Measurements from ENCODE around the gene G3BP2.

The G3BP2 gene

GRCh38 chr4:75653845-75654503 is 19.2 kb downstream of the G3BP2 start:
- H3K27me3 ChIP-seq (replicated peaks; ENCODE audit: insufficient read depth, low read length): no peaks in the 10 kb centered on the region
- no peaks in the 10 kb centered on the region for H4K20me1 ChIP-seq (ENCODE audit: insufficient read depth, low read length)
- no peak overlapping the region for H3K4me3 ChIP-seq (ENCODE audit: low read length)
- H3K9me2 ChIP-seq (replicated peaks; ENCODE audit: insufficient read depth, low read length): no peaks in the 10 kb centered on the region
- peak; percentile 31 for TF ChIP-seq CTCF (IDR thresholded peaks at IDR 0.05; ENCODE audit: low read length)
- TF ChIP-seq EZH2 (optimal IDR thresholded peaks at IDR 0.05; ENCODE audit: low read depth, low read length): no peak
- H2AFZ ChIP-seq (ENCODE audit: low read length): no peak overlapping the region
- H3K4me2 ChIP-seq (ENCODE audit: low read depth, low read length): no peak overlapping the region
- peaks cover 84% of the 10 kb centered on the region for H3K79me2 ChIP-seq (ENCODE audit: low read length)
- H3K9me3 ChIP-seq (replicated peaks; ENCODE audit: insufficient read depth, low read length): no peaks in the 10 kb centered on the region
- H3F3A ChIP-seq (ENCODE audit: insufficient read depth, low read length): peaks cover 5% of the 10 kb centered on the region; the same call in 1 of the 2 replicates
- no peak overlapping the region for H3K27ac ChIP-seq (ENCODE audit: low read length)
- no peak overlapping the region for H3K9ac ChIP-seq (ENCODE audit: low read length)
- H3K36me3 ChIP-seq (replicated peaks; ENCODE audit: insufficient read depth, low read length): peaks cover 15% of the 10 kb centered on the region
- peaks cover 21% of the 10 kb centered on the region for H3K4me1 ChIP-seq (ENCODE audit: low read length)
- no peak for DNase-seq

GRCh38 chr4:75644095-75644494 is 29.1 kb downstream of the G3BP2 start:
- Histone ChIP-seq H3K4me2 (ENCODE audit: low read depth, low read length) (no peak overlapping the region), H3K27ac (ENCODE audit: low read length) (no peak overlapping the region), H3K36me3 (replicated peaks; ENCODE audit: insufficient read depth, low read length) (peaks cover 18% of the 10 kb centered on the region), H3K27me3 (replicated peaks; ENCODE audit: insufficient read depth, low read length) (no peaks in the 10 kb centered on the region), H4K20me1 (ENCODE audit: insufficient read depth, low read length) (0 out of 2 replicates have a peak, but pooled peaks cover 4% of the 10 kb centered on the region), H3K9me2 (replicated peaks; ENCODE audit: insufficient read depth, low read length) (no peaks in the 10 kb centered on the region), H3K79me2 (ENCODE audit: low read length) (0 out of 2 replicates have a peak, but pooled peaks cover 8% of the 10 kb centered on the region), H3F3A (ENCODE audit: insufficient read depth, low read length) (no peaks in the 10 kb centered on the region), H3K4me1 (ENCODE audit: low read length) (no peaks in the 10 kb centered on the region), H2AFZ (ENCODE audit: low read length) (no peak overlapping the region), H3K9ac (ENCODE audit: low read length) (no peak overlapping the region), H3K4me3 (ENCODE audit: low read length) (no peak overlapping the region), H3K9me3 (replicated peaks; ENCODE audit: insufficient read depth, low read length) (no peaks in the 10 kb centered on the region)
- DNase-seq: no peak
- TF ChIP-seq CTCF (IDR thresholded peaks at IDR 0.05; ENCODE audit: low read length) (no peak), EZH2phosphoT487 (IDR thresholded peaks at IDR 0.05; ENCODE audit: low read length) (no peak), EZH2 (optimal IDR thresholded peaks at IDR 0.05; ENCODE audit: low read depth, low read length) (no peak)

- Histone ChIP-seq H3K4me2 (ENCODE audit: low read depth, low read length) (no peak overlapping the region), H3K9me2 (replicated peaks; ENCODE audit: insufficient read depth, low read length) (no peaks in the 10 kb centered on the region), H3K79me2 (ENCODE audit: low read length) (0 out of 2 replicates have a peak, but pooled peaks cover 3% of the 10 kb centered on the region), H3K27ac (ENCODE audit: low read length) (no peak overlapping the region), H3K27me3 (replicated peaks; ENCODE audit: insufficient read depth, low read length) (no peaks in the 10 kb centered on the region), H3K4me3 (ENCODE audit: low read length) (no peak overlapping the region), H3K9me3 (replicated peaks; ENCODE audit: insufficient read depth, low read length) (no peaks in the 10 kb centered on the region), H3K36me3 (replicated peaks; ENCODE audit: insufficient read depth, low read length) (peaks cover 18% of the 10 kb centered on the region), H2AFZ (ENCODE audit: low read length) (no peak overlapping the region), H3F3A (ENCODE audit: insufficient read depth, low read length) (no peaks in the 10 kb centered on the region), H4K20me1 (ENCODE audit: insufficient read depth, low read length) (0 out of 2 replicates have a peak, but pooled peaks cover 4% of the 10 kb centered on the region), H3K4me1 (ENCODE audit: low read length) (no peaks in the 10 kb centered on the region), H3K9ac (ENCODE audit: low read length) (no peak overlapping the region)
- TF ChIP-seq CTCF (IDR thresholded peaks at IDR 0.05; ENCODE audit: low read length) (no peak), EZH2phosphoT487 (IDR thresholded peaks at IDR 0.05; ENCODE audit: low read length) (no peak), EZH2 (optimal IDR thresholded peaks at IDR 0.05; ENCODE audit: low read depth, low read length) (no peak)
- DNase-seq: no peak
These were observed 29.6 kb downstream of the G3BP2 start for GRCh38 chr4:75643651-75644050.
